IPS-18a (cell line): Measurements from ENCODE around the gene RPL31.

Experiments used
- H3K27ac ChIP-seq: one replicate; pipeline ENCODE4 v1.5.1; 2013; ENCODE audit warnings: low read length
- H3K27me3 ChIP-seq: one replicate; pipeline ENCODE4 v1.6.1; 2013; ENCODE audit warnings: mild to moderate bottlenecking, low read length; ENCODE audit not compliant: control insufficient read depth, insufficient read depth
- H3K36me3 ChIP-seq: one replicate; pipeline ENCODE4 v1.6.1; 2013; ENCODE audit warnings: low read depth, low read length; ENCODE audit not compliant: control insufficient read depth
- H3K4me1 ChIP-seq: one replicate; pipeline ENCODE4 v1.6.1; 2013; ENCODE audit warnings: low read depth, low read length; ENCODE audit not compliant: control insufficient read depth
- H3K4me3 ChIP-seq: one replicate; pipeline ENCODE4 v1.5.1; 2013; ENCODE audit warnings: low read length
- H3K9ac ChIP-seq: one replicate; pipeline ENCODE4 v1.6.1; 2013; ENCODE audit warnings: mild to moderate bottlenecking, low read length, moderate library complexity
- H3K9me3 ChIP-seq: one replicate; pipeline ENCODE4 v1.6.1; 2013; ENCODE audit warnings: low read depth, low read length; ENCODE audit not compliant: control insufficient read depth

Gene RPL31

GRCh38 chr2:100976645-100977391 lies 25.3 kb upstream of the RPL31 start:
- Histone ChIP-seq H3K9me3 (no peaks in the 10 kb centered on the region), H3K36me3 (no peaks in the 10 kb centered on the region), H3K9ac (no peak overlapping the region), H3K4me1 (no peaks in the 10 kb centered on the region), H3K27ac (no peak overlapping the region), H3K27me3 (no peaks in the 10 kb centered on the region), H3K4me3 (no peak overlapping the region)

- Histone ChIP-seq H3K4me3 (no peak overlapping the region), H3K27me3 (no peaks in the 10 kb centered on the region), H3K27ac (no peak overlapping the region), H3K4me1 (peaks cover 3% of the 10 kb centered on the region), H3K9me3 (no peaks in the 10 kb centered on the region), H3K9ac (no peak overlapping the region), H3K36me3 (no peaks in the 10 kb centered on the region)
Observed at GRCh38 chr2:100977511-100977910, 24.6 kb upstream of the RPL31 start.

GRCh38 chr2:100978582-100979191 lies 23.4 kb upstream of the RPL31 start:
- Histone ChIP-seq H3K4me1 (peaks cover 3% of the 10 kb centered on the region), H3K9me3 (no peaks in the 10 kb centered on the region), H3K36me3 (no peaks in the 10 kb centered on the region), H3K27me3 (no peaks in the 10 kb centered on the region), H3K27ac (no peak overlapping the region), H3K9ac (no peak overlapping the region), H3K4me3 (no peak overlapping the region)

GRCh38 chr2:100980046-100980445 lies 22.0 kb upstream of the RPL31 start:
- no peak overlapping the region for H3K27ac ChIP-seq
- H3K9me3 ChIP-seq, result no peaks in the 10 kb centered on the region
- no peak overlapping the region for H3K4me3 ChIP-seq

GRCh38 chr2:100981011-100981410 lies 21.1 kb upstream of the RPL31 start:
- no peaks in the 10 kb centered on the region for H3K9me3 ChIP-seq
- peaks cover 3% of the 10 kb centered on the region for H3K4me1 ChIP-seq
- H3K27ac ChIP-seq, result no peak overlapping the region
- H3K27me3 ChIP-seq, result no peaks in the 10 kb centered on the region
- no peak overlapping the region for H3K9ac ChIP-seq
- H3K36me3 ChIP-seq, result no peaks in the 10 kb centered on the region
- no peak overlapping the region for H3K4me3 ChIP-seq

More at GRCh38 chr2:100980046-100980445, 22.0 kb upstream of the RPL31 start:
- Histone ChIP-seq H3K27me3 (no peaks in the 10 kb centered on the region), H3K9ac (no peak overlapping the region), H3K4me1 (peaks cover 3% of the 10 kb centered on the region), H3K36me3 (no peaks in the 10 kb centered on the region)

GRCh38 chr2:100982431-100982861 lies 19.6 kb upstream of the RPL31 start:
- Histone ChIP-seq H3K27ac (no peak overlapping the region), H3K9me3 (no peaks in the 10 kb centered on the region), H3K27me3 (no peaks in the 10 kb centered on the region), H3K9ac (no peak overlapping the region), H3K4me3 (no peak overlapping the region), H3K36me3 (no peaks in the 10 kb centered on the region), H3K4me1 (peaks cover 3% of the 10 kb centered on the region)

- Histone ChIP-seq H3K27ac (no peak overlapping the region), H3K36me3 (no peaks in the 10 kb centered on the region), H3K27me3 (no peaks in the 10 kb centered on the region), H3K4me3 (no peak overlapping the region), H3K4me1 (peaks cover 3% of the 10 kb centered on the region), H3K9ac (no peak overlapping the region), H3K9me3 (no peaks in the 10 kb centered on the region)
Observed at GRCh38 chr2:100983201-100983600, 18.9 kb upstream of the RPL31 start.

- H3K9ac ChIP-seq, result no peak overlapping the region
- H3K9me3 ChIP-seq, result no peaks in the 10 kb centered on the region
- H3K27me3 ChIP-seq, result no peaks in the 10 kb centered on the region
- H3K27ac ChIP-seq, result no peak overlapping the region
- peaks cover 3% of the 10 kb centered on the region for H3K4me1 ChIP-seq
- H3K4me3 ChIP-seq, result no peak overlapping the region
- no peaks in the 10 kb centered on the region for H3K36me3 ChIP-seq
Observed at GRCh38 chr2:100983684-100984310, 18.3 kb upstream of the RPL31 start.

GRCh38 chr2:100984892-100985307 lies 17.2 kb upstream of the RPL31 start:
- no peak overlapping the region for H3K9ac ChIP-seq
- no peak overlapping the region for H3K27ac ChIP-seq
- no peaks in the 10 kb centered on the region for H3K36me3 ChIP-seq
- H3K27me3 ChIP-seq, result no peaks in the 10 kb centered on the region
- H3K9me3 ChIP-seq, result no peaks in the 10 kb centered on the region
- peaks cover 3% of the 10 kb centered on the region for H3K4me1 ChIP-seq
- H3K4me3 ChIP-seq, result no peak overlapping the region

- Histone ChIP-seq H3K9ac (no peak overlapping the region), H3K36me3 (no peaks in the 10 kb centered on the region)
Observed at GRCh38 chr2:100986157-100986556, 15.9 kb upstream of the RPL31 start.

GRCh38 chr2:100987536-100987935 lies 14.6 kb upstream of the RPL31 start:
- H3K9me3 ChIP-seq, result no peaks in the 10 kb centered on the region
- H3K27me3 ChIP-seq, result no peaks in the 10 kb centered on the region
- H3K4me1 ChIP-seq, result peaks cover 2% of the 10 kb centered on the region
- no peak overlapping the region for H3K27ac ChIP-seq
- no peak overlapping the region for H3K4me3 ChIP-seq
- H3K9ac ChIP-seq, result no peak overlapping the region
- H3K36me3 ChIP-seq, result no peaks in the 10 kb centered on the region

More at GRCh38 chr2:100986157-100986556, 15.9 kb upstream of the RPL31 start:
- Histone ChIP-seq H3K9me3 (no peaks in the 10 kb centered on the region), H3K4me3 (no peak overlapping the region), H3K27me3 (no peaks in the 10 kb centered on the region), H3K4me1 (peaks cover 5% of the 10 kb centered on the region), H3K27ac (no peak overlapping the region)
